CD4-positive, alpha-beta T cell treated with Interleukin-2 at 100 ng/mL for 4 hours (primary cell): ENCODE results near the gene MARCHF11.

Source experiments
- DNase-seq: peaks from one replicate; pipeline ENCODE4 v3.0.0-alpha.2; 2020; ENCODE audit warnings: low spot score

MARCHF11 gene

GRCh38 chr5:16134204-16134603 is 45.4 kb downstream of the MARCHF11 start:
- no peak for DNase-seq

- no peak for DNase-seq
Observed at GRCh38 chr5:16131878-16132277, 47.7 kb downstream of the MARCHF11 start.

GRCh38 chr5:16128944-16129343 is 50.6 kb downstream of the MARCHF11 start:
- DNase-seq, result no peak

GRCh38 chr5:16127865-16128544 is 51.6 kb downstream of the MARCHF11 start:
- no peak for DNase-seq

- DNase-seq, result no peak
Observed at GRCh38 chr5:16120579-16120978, 59.0 kb downstream of the MARCHF11 start.

GRCh38 chr5:16119790-16120189 is 59.8 kb downstream of the MARCHF11 start:
- DNase-seq, result no peak

GRCh38 chr5:16115140-16115539 is 64.5 kb downstream of the MARCHF11 start:
- DNase-seq, result no peak

- no peak for DNase-seq
Observed at GRCh38 chr5:16108418-16108817, 71.2 kb downstream of the MARCHF11 start.

GRCh38 chr5:16104961-16105360 is 74.6 kb downstream of the MARCHF11 start:
- DNase-seq, result no peak

GRCh38 chr5:16095612-16096011 is 84.0 kb downstream of the MARCHF11 start:
- no peak for DNase-seq

GRCh38 chr5:16090270-16090669 is 89.3 kb downstream of the MARCHF11 start:
- no peak for DNase-seq

GRCh38 chr5:16082982-16083381 is 96.6 kb downstream of the MARCHF11 start:
- DNase-seq, result no peak

- no peak for DNase-seq
Observed at GRCh38 chr5:16082053-16082452, 97.5 kb downstream of the MARCHF11 start.

- no peak for DNase-seq
Observed at GRCh38 chr5:16081376-16081955, 98.1 kb downstream of the MARCHF11 start.

GRCh38 chr5:16076657-16077056 is 102.9 kb downstream of the MARCHF11 start:
- no peak for DNase-seq

- no peak for DNase-seq
Observed at GRCh38 chr5:16074358-16074757, 105.2 kb downstream of the MARCHF11 start.

GRCh38 chr5:16072616-16073015 is 107.0 kb downstream of the MARCHF11 start:
- DNase-seq, result no peak

- no peak for DNase-seq
Observed at GRCh38 chr5:16067415-16067814, 112.2 kb downstream of the MARCHF11 start.

GRCh38 chr5:16066810-16067209 is 112.8 kb downstream of the MARCHF11 start:
- DNase-seq, result no peak

- DNase-seq, result no peak
Observed at GRCh38 chr5:16066320-16066719, 113.3 kb downstream of the MARCHF11 start.

- DNase-seq, result no peak
Observed at GRCh38 chr5:16065831-16066230, 113.8 kb downstream of the MARCHF11 start.

GRCh38 chr5:16064135-16064893 is 115.3 kb downstream of the MARCHF11 start:
- no peak for DNase-seq

GRCh38 chr5:16061163-16061562 is 118.4 kb downstream of the MARCHF11 start:
- DNase-seq, result no peak
